GM12892 (cell line): ENCODE data around the gene LAP3.

Experiments used
- POLR2A ChIP-seq: IDR thresholded peaks from 2 replicates; pipeline ENCODE4 v1.6.1; 2011; ENCODE audit warnings: low read depth, low read length, control low read depth
- POLR2AphosphoS5 ChIP-seq: IDR thresholded peaks from 2 replicates; pipeline ENCODE4 v1.6.1; 2011; ENCODE audit warnings: low read depth, low read length, control low read depth
- TAF1 ChIP-seq: IDR thresholded peaks from 2 replicates; pipeline ENCODE4 v1.6.1; 2011; ENCODE audit warnings: low read depth, mild to moderate bottlenecking, control low read depth, low read length, borderline replicate concordance

DNA sequence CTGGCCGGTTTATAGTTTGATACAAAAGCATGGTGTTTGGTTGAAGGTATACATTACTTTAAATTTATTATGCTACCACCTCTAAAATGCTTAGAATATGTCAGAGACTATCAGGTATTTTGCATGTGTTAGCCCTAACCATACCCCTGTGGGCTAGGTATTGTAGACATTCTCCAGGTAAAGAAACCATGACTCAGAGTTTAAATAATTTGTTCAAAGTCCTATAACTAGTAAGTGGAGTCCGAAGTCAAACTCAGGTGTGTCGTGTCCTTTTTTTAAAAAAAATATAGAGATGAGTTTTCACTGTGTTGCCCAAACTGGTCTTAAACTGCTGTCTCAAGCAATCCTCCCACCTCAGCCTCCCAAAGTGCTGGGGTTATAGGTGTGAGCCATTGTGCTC, 12.4 kb downstream of the LAP3 start:
- TF ChIP-seq TAF1 = no peak
- TF ChIP-seq POLR2A = no peak
- TF ChIP-seq POLR2AphosphoS5 = no peak
